ENCODE results near the gene SLC2A1.

The SLC2A1 gene

DNA sequence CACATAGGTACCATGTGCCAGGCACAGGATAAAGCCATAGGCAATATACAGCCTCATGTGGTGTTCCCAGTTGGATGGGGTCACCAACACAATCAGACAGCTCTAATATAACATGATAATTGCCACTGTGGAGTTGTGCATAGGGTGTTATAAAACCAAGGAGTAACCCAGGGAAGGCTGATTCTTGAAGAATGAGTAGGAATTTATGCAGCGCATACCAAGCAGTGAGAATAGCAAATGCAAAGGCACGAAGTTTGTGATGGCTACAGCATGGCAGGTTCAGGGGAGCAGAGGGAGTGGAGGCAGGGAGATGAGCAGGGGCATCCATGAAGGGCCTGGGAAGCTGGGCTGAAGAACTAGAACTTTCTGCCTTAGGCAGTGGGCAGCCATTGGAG, 20.4 kb upstream of the SLC2A1 start:
- H3K27ac ChIP-seq (ENCODE audit: extremely low read depth, low read depth, low read length) = no peak overlapping the region
- H3K36me3 ChIP-seq (ENCODE audit: control insufficient read depth in 2 of 2, insufficient read depth in 1 of 2, low read length in 2 of 2) = no peaks in the 10 kb centered on the region
- no peak for TF ChIP-seq HOXD13 (CRISPR knock-in tag; IDR thresholded peaks at IDR 0.05; ENCODE audit: borderline replicate concordance)
- no peak for TF ChIP-seq BCL11B (tag by site-specific recombination; IDR thresholded peaks at IDR 0.05; ENCODE audit: low read depth)
- no peak for TF ChIP-seq ZNF423 (tag by site-specific recombination; IDR thresholded peaks at IDR 0.05)
- TF ChIP-seq ZNF341 (tag by site-specific recombination; IDR thresholded peaks at IDR 0.05; ENCODE audit: low read depth) = no peak
- TF ChIP-seq ZNF221 (tag by site-specific recombination; IDR thresholded peaks at IDR 0.05; ENCODE audit: borderline replicate concordance) = no peak
- TF ChIP-seq ZNF133 (tag by site-specific recombination; IDR thresholded peaks at IDR 0.05) = no peak
- TF ChIP-seq, protein P1, sequence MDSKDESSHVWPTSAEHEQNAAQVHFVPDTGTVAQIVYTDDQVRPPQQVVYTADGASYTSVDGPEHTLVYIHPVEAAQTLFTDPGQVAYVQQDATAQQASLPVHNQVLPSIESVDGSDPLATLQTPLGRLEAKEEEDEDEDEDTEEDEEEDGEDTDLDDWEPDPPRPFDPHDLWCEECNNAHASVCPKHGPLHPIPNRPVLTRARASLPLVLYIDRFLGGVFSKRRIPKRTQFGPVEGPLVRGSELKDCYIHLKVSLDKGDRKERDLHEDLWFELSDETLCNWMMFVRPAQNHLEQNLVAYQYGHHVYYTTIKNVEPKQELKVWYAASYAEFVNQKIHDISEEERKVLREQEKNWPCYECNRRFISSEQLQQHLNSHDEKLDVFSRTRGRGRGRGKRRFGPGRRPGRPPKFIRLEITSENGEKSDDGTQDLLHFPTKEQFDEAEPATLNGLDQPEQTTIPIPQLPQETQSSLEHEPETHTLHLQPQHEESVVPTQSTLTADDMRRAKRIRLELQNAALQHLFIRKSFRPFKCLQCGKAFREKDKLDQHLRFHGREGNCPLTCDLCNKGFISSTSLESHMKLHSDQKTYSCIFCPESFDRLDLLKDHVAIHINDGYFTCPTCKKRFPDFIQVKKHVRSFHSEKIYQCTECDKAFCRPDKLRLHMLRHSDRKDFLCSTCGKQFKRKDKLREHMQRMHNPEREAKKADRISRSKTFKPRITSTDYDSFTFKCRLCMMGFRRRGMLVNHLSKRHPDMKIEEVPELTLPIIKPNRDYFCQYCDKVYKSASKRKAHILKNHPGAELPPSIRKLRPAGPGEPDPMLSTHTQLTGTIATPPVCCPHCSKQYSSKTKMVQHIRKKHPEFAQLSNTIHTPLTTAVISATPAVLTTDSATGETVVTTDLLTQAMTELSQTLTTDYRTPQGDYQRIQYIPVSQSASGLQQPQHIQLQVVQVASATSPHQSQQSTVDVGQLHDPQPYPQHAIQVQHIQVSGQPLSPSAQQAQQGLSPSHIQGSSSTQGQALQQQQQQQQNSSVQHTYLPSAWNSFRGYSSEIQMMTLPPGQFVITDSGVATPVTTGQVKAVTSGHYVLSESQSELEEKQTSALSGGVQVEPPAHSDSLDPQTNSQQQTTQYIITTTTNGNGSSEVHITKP (tag by site-specific recombination; IDR thresholded peaks at IDR 0.05) = no peak
- TF ChIP-seq ZNF596 (tag by site-specific recombination; IDR thresholded peaks at IDR 0.05) = no peak
- no peak for TF ChIP-seq ZNF169 (tag by site-specific recombination; IDR thresholded peaks at IDR 0.05)
- H3K9me3 ChIP-seq (ENCODE audit: control insufficient read depth, insufficient read depth, low read depth, low read length) = no peaks in the 10 kb centered on the region
- POLR2A ChIA-PET = no interaction called here
- H3K4me3 ChIP-seq (ENCODE audit: low read depth, low read length) = no peak overlapping the region
- CTCF ChIA-PET = interaction anchor here (1.0 kb wide), 1 partner anchor 18 kb away, joined by 3 read pairs; no protein-coding TSS in a partner anchor
- no peaks in the 10 kb centered on the region for H3K4me1 ChIP-seq (ENCODE audit: control insufficient read depth, insufficient read depth, low read length)

DNA sequence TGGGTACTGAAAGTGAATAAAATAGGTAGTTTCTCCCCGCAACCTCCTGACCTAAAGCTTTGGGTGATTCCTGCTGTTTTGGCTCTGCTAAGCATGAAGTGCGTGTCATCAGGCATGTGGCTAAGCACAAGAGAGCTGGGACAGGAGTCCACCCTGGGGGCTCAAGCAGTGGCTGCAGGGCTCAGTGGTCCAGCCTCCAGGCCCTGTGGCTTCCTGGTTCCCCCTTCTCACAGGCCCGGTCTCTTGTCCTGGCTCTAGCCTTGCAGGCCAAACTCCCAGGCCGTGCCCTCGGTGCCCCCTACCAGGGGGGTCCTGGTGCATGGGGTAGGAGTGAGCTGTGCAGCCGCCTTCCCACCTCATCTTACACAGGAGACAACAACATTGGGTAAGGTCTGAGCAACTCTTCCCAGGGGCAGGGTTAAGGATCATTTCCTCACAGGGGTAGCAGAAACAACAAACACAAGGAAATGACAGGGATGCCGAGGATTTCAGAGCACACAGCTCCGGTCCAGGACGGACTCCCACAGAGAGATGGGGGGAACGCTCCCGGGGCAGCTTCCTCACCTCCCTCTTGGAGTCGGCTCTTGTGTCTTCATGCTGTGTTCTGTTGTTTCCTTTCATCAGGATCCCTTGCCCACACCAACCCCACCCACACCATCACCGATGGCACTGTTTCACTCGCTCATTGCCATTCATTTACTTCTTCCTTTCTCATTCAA, 19.8 kb upstream of the SLC2A1 start:
- POLR2A ChIA-PET = no interaction called here
- peak; percentile 69 for TF ChIP-seq ZIC2 (tag by site-specific recombination; IDR thresholded peaks at IDR 0.05)
- no peak for TF ChIP-seq ZNF114 (tag by site-specific recombination; IDR thresholded peaks at IDR 0.05)

DNA sequence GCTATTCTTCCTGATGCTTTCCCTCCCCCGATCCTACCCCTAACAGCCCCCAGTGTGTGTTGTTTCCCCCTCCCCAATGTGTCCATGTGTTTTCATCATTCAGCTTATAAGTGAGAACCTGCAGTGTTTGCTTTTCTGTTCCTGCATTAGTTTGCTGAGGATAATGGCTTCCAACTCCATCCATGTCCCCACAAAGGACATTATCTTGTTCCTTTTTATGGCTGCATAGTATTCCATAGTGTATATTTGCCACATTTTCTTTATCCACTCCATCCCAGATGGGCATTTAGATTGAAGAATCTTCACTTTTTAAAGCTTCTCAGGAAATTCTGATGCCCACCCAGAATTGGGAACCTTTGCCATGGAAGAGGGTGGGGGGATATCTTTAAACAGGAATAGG, 19.0 kb upstream of the SLC2A1 start:
- ChIA-PET POLR2A (no interaction called here), CTCF (interaction anchor here (1.1 kb wide), 2 partner anchors 55 to 65 kb away, joined by 3 read pairs; no protein-coding TSS in a partner anchor)
- Histone ChIP-seq H3K4me1 (ENCODE audit: control insufficient read depth, insufficient read depth, low read length) (no peaks in the 10 kb centered on the region), H3K9me3 (ENCODE audit: control insufficient read depth, insufficient read depth, low read depth, low read length) (no peaks in the 10 kb centered on the region), H3K36me3 (ENCODE audit: control insufficient read depth in 2 of 2, insufficient read depth in 1 of 2, low read length in 2 of 2) (no peaks in the 10 kb centered on the region), H3K27ac (ENCODE audit: extremely low read depth, low read depth, low read length) (no peak overlapping the region), H3K4me3 (ENCODE audit: low read depth, low read length) (no peak overlapping the region)
- TF ChIP-seq, protein P2, sequence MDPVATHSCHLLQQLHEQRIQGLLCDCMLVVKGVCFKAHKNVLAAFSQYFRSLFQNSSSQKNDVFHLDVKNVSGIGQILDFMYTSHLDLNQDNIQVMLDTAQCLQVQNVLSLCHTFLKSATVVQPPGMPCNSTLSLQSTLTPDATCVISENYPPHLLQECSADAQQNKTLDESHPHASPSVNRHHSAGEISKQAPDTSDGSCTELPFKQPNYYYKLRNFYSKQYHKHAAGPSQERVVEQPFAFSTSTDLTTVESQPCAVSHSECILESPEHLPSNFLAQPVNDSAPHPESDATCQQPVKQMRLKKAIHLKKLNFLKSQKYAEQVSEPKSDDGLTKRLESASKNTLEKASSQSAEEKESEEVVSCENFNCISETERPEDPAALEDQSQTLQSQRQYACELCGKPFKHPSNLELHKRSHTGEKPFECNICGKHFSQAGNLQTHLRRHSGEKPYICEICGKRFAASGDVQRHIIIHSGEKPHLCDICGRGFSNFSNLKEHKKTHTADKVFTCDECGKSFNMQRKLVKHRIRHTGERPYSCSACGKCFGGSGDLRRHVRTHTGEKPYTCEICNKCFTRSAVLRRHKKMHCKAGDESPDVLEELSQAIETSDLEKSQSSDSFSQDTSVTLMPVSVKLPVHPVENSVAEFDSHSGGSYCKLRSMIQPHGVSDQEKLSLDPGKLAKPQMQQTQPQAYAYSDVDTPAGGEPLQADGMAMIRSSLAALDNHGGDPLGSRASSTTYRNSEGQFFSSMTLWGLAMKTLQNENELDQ (tag by site-specific recombination; IDR thresholded peaks at IDR 0.05; ENCODE audit: low read depth) = no peak
- TF ChIP-seq ZNF146 (tag by site-specific recombination; IDR thresholded peaks at IDR 0.05) (peak; percentile 89), ZNF677 (tag by site-specific recombination; IDR thresholded peaks at IDR 0.05) (no peak), ZNF561 (tag by site-specific recombination; IDR thresholded peaks at IDR 0.05; ENCODE audit: borderline replicate concordance) (no peak), KLF10 (tag by site-specific recombination; IDR thresholded peaks at IDR 0.05) (no peak), ZNF555 (tag by site-specific recombination; conservative IDR thresholded peaks at IDR 0.05) (no peak), IKZF3 (tag by site-specific recombination; IDR thresholded peaks at IDR 0.05) (no peak)
- TF ChIP-seq, protein P3, sequence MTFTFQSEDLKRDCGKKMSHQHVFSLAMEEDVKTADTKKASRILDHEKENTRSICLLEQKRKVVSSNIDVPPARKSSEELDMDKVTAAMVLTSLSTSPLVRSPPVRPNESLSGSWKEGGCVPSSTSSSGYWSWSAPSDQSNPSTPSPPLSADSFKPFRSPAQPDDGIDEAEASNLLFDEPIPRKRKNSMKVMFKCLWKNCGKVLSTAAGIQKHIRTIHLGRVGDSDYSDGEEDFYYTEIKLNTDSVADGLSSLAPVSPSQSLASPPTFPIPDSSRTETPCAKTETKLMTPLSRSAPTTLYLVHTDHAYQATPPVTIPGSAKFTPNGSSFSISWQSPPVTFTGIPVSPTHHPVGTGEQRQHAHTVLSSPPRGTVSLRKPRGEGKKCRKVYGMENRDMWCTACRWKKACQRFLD (tag by site-specific recombination; IDR thresholded peaks at IDR 0.05) = no peak
- TF ChIP-seq, protein P4, sequence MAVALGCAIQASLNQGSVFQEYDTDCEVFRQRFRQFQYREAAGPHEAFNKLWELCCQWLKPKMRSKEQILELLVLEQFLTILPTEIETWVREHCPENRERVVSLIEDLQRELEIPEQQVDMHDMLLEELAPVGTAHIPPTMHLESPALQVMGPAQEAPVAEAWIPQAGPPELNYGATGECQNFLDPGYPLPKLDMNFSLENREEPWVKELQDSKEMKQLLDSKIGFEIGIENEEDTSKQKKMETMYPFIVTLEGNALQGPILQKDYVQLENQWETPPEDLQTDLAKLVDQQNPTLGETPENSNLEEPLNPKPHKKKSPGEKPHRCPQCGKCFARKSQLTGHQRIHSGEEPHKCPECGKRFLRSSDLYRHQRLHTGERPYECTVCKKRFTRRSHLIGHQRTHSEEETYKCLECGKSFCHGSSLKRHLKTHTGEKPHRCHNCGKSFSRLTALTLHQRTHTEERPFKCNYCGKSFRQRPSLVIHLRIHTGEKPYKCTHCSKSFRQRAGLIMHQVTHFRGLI (tag by site-specific recombination; IDR thresholded peaks at IDR 0.05) = no peak

More for the DNA sequence above, 19.8 kb upstream of the SLC2A1 start:
- Histone ChIP-seq H3K4me1 (ENCODE audit: control insufficient read depth, insufficient read depth, low read length) (no peaks in the 10 kb centered on the region), H3K27ac (ENCODE audit: extremely low read depth, low read depth, low read length) (no peak overlapping the region), H3K9me3 (ENCODE audit: control insufficient read depth, insufficient read depth, low read depth, low read length) (no peaks in the 10 kb centered on the region), H3K4me3 (ENCODE audit: low read depth, low read length) (no peak overlapping the region), H3K36me3 (ENCODE audit: control insufficient read depth in 2 of 2, insufficient read depth in 1 of 2, low read length in 2 of 2) (no peaks in the 10 kb centered on the region)
- CTCF ChIA-PET = interaction anchor here (1.1 kb wide), 1 partner anchor 56 kb away, joined by 3 read pairs; no protein-coding TSS in a partner anchor
